GM21529 (cell line): ENCODE results near the gene P2RY1.
"Not testable (repeated sequence)": the region's sequence is repeated elsewhere in the genome, so short reads cannot be mapped to it uniquely, and the experiment has no call there.

Experiments
- ATAC-seq: cut with Tn5 transposase; IDR thresholded peaks from one replicate; pipeline ENCODE4 v1.9.1; 2021; ENCODE audit not compliant: unreplicated experiment

P2RY1 gene

GRCh38 chr3:152835601-152836102 lies 721 bp downstream of the P2RY1 start:
- peak; percentile 19 for ATAC-seq

GRCh38 chr3:152836269-152836668 lies 1.3 kb downstream of the P2RY1 start:
- ATAC-seq = no peak

GRCh38 chr3:152839511-152839910 lies 4.6 kb downstream of the P2RY1 start:
- ATAC-seq = no peak

- no peak for ATAC-seq
Measured at GRCh38 chr3:152841131-152841530, 6.2 kb downstream of the P2RY1 start.

GRCh38 chr3:152842413-152842812 lies 7.5 kb downstream of the P2RY1 start:
- no peak for ATAC-seq

GRCh38 chr3:152843955-152844354 lies 9.0 kb downstream of the P2RY1 start:
- no peak for ATAC-seq

GRCh38 chr3:152846572-152847202 lies 11.8 kb downstream of the P2RY1 start:
- ATAC-seq = not testable (repeated sequence)

GRCh38 chr3:152847599-152847998 lies 12.7 kb downstream of the P2RY1 start:
- not testable (repeated sequence) for ATAC-seq

- ATAC-seq = no peak
Measured at GRCh38 chr3:152849996-152850578, 15.2 kb downstream of the P2RY1 start.

GRCh38 chr3:152853196-152853595 lies 18.3 kb downstream of the P2RY1 start:
- ATAC-seq = no peak

GRCh38 chr3:152857082-152857481 lies 22.2 kb downstream of the P2RY1 start:
- ATAC-seq = no peak

- ATAC-seq = no peak
Measured at GRCh38 chr3:152858170-152858800, 23.4 kb downstream of the P2RY1 start.

GRCh38 chr3:152860736-152861135 lies 25.8 kb downstream of the P2RY1 start:
- no peak for ATAC-seq

GRCh38 chr3:152865668-152866245 lies 30.8 kb downstream of the P2RY1 start:
- ATAC-seq = no peak

GRCh38 chr3:152870027-152870426 lies 35.1 kb downstream of the P2RY1 start:
- no peak for ATAC-seq

GRCh38 chr3:152873314-152873713 lies 38.4 kb downstream of the P2RY1 start:
- ATAC-seq = not testable (repeated sequence)

- no peak for ATAC-seq
Measured at GRCh38 chr3:152874896-152875749, 40.2 kb downstream of the P2RY1 start.

- no peak for ATAC-seq
Measured at GRCh38 chr3:152879130-152879789, 44.3 kb downstream of the P2RY1 start.

GRCh38 chr3:152879790-152880174 lies 44.9 kb downstream of the P2RY1 start:
- ATAC-seq = no peak

GRCh38 chr3:152885076-152885475 lies 50.1 kb downstream of the P2RY1 start:
- no peak for ATAC-seq
